HepG2 (cell line): ENCODE data around the gene AQP6. TPM values are rescaled to one million over a fixed set of nuclear protein-coding genes. Genes with fewer than 3 reads are reported as not detected.

Source experiments
- BRCA1 ChIP-seq: sonication (generic); formaldehyde crosslinking; IDR thresholded peaks from 2 replicates; pipeline ENCODE4 v1.4.0; 2020; ENCODE audit warnings: missing genetic modification reagents
- EED ChIP-seq: sonication (generic); formaldehyde crosslinking; IDR thresholded peaks from 2 replicates; pipeline ENCODE4 v1.5.0; 2020; ENCODE audit warnings: mild to moderate bottlenecking, missing genetic modification reagents
- GTF2F1 ChIP-seq: fragments of 150-350 bp; IDR thresholded peaks from 2 replicates; pipeline ENCODE4 v1.6.1; 2014; ENCODE audit warnings: low read length
- HOXD1 ChIP-seq: sonication (generic); formaldehyde crosslinking; IDR thresholded peaks from 2 replicates; pipeline ENCODE4 v1.5.0; 2020; ENCODE audit warnings: missing genetic modification reagents
- KLF6 ChIP-seq: IDR thresholded peaks from 2 replicates; pipeline ENCODE4 v1.8.0; 2016; ENCODE audit warnings: missing biosample characterization, missing genetic modification reagents
- MIXL1 ChIP-seq: IDR thresholded peaks from 2 replicates; pipeline ENCODE4 v1.6.1; 2016
- NRL ChIP-seq: sonication (generic); formaldehyde crosslinking; IDR thresholded peaks from 2 replicates; pipeline ENCODE4 v1.5.0; 2020; ENCODE audit warnings: missing genetic modification reagents, mild to moderate bottlenecking, moderate library complexity, borderline replicate concordance
- PHF20 ChIP-seq: sonication (generic); formaldehyde crosslinking; IDR thresholded peaks from 2 replicates; pipeline ENCODE4 v1.5.0; 2020; ENCODE audit warnings: mild to moderate bottlenecking, missing genetic modification reagents
- RXRB ChIP-seq: IDR thresholded peaks from 2 replicates; pipeline ENCODE4 v1.6.1; 2016; ENCODE audit warnings: borderline replicate concordance, missing genetic modification reagents, missing compliant biosample characterization
- SMAD1 ChIP-seq: sonication (generic); formaldehyde crosslinking; IDR thresholded peaks from 2 replicates; pipeline ENCODE4 v1.4.0; 2020; ENCODE audit warnings: missing genetic modification reagents, low read depth, mild to moderate bottlenecking, borderline replicate concordance
- SMAD3 ChIP-seq: sonication (generic); formaldehyde crosslinking; IDR thresholded peaks from 2 replicates; pipeline ENCODE4 v1.4.0; 2020; ENCODE audit warnings: missing genetic modification reagents
- SOX5 ChIP-seq: IDR thresholded peaks from 2 replicates; pipeline ENCODE4 v1.6.1; 2016; ENCODE audit warnings: borderline replicate concordance
- SRY ChIP-seq: sonication (generic); formaldehyde crosslinking; IDR thresholded peaks from 2 replicates; pipeline ENCODE4 v1.8.0; 2022; ENCODE audit warnings: mild to moderate bottlenecking, missing genetic modification reagents
- YEATS4 ChIP-seq: sonication (generic); formaldehyde crosslinking; IDR thresholded peaks from 2 replicates; pipeline ENCODE4 v1.4.0; 2020; ENCODE audit warnings: missing genetic modification reagents, borderline replicate concordance
- ZMYM3 ChIP-seq: sonication (generic); formaldehyde crosslinking; IDR thresholded peaks from 2 replicates; pipeline ENCODE4 v1.5.1; 2020; ENCODE audit warnings: mild to moderate bottlenecking, missing genetic modification reagents
- ZNF34 ChIP-seq: sonication (generic); formaldehyde crosslinking; IDR thresholded peaks from 2 replicates; pipeline ENCODE4 v1.4.0; 2020; ENCODE audit warnings: mild to moderate bottlenecking, missing genetic modification reagents, borderline replicate concordance
- ZNF501 ChIP-seq: sonication (generic); formaldehyde crosslinking; IDR thresholded peaks from 2 replicates; pipeline ENCODE4 v1.5.1; 2020; ENCODE audit warnings: mild to moderate bottlenecking, moderate library complexity, missing genetic modification reagents
- ZNF577 ChIP-seq: sonication (generic); formaldehyde crosslinking; IDR thresholded peaks from 2 replicates; pipeline ENCODE4 v1.4.0; 2020; ENCODE audit warnings: mild to moderate bottlenecking, low read depth, missing genetic modification reagents, borderline replicate concordance
- ZNF605 ChIP-seq: sonication (generic); formaldehyde crosslinking; IDR thresholded peaks from 2 replicates; pipeline ENCODE4 v1.8.0; 2022; ENCODE audit warnings: mild to moderate bottlenecking, missing genetic modification reagents
- ZNF788 ChIP-seq: sonication (generic); formaldehyde crosslinking; IDR thresholded peaks from 2 replicates; pipeline ENCODE4 v1.5.0; 2020; ENCODE audit warnings: mild to moderate bottlenecking, missing genetic modification reagents, borderline replicate concordance
- polyA plus RNA-seq, 8 experiments: library from polyadenylated mRNA; depleted of rRNA in 3 of 8; stranded (reverse) in 7 of 8; unstranded in 1 of 8; fragments of >200 nt; fragmentation: Illumina TruSeq in 4 of 8; extraction: Trizol in 4 of 8; gene quantifications; 2 replicates each; pipeline versions ENCODE4 v1.2.1 to v1.2.3, GENCODE V29; 2011 to 2016; ENCODE audit warnings: low read depth in 4 of 8, missing spikeins in 1 of 8, mixed read lengths in 1 of 8; ENCODE audit not compliant: insufficient read depth in 1 of 8
- total RNA-seq, 5 experiments: library from RNA; depleted of rRNA; stranded (reverse); fragments of >200 nt; fragmentation: Illumina TruSeq; extraction: Trizol; gene quantifications; 2 replicates each; pipeline ENCODE4 v1.2.3, GENCODE V29; 2016; ENCODE audit warnings: low read depth in 1 of 5
- TF ChIP-seq, protein P1 (sequence below): sonication (generic); formaldehyde crosslinking; IDR thresholded peaks from 2 replicates; pipeline ENCODE4 v1.8.0; 2023; ENCODE audit warnings: mild to moderate bottlenecking, missing genetic modification reagents
- TF ChIP-seq, protein P2 (sequence below): IDR thresholded peaks from 2 replicates; pipeline ENCODE4 v1.6.1; 2012; ENCODE audit warnings: inconsistent platforms
- TF ChIP-seq, protein P3 (sequence below): sonication (generic); formaldehyde crosslinking; IDR thresholded peaks from 2 replicates; pipeline ENCODE4 v1.8.1; 2023; ENCODE audit warnings: mild to moderate bottlenecking, missing genetic modification reagents, borderline replicate concordance
- TF ChIP-seq, protein P4 (sequence below): sonication (generic); formaldehyde crosslinking; IDR thresholded peaks from 2 replicates; pipeline ENCODE4 v1.9.0; 2022; ENCODE audit warnings: low read depth, missing genetic modification reagents
- TF ChIP-seq, protein P5 (sequence below): sonication (generic); formaldehyde crosslinking; IDR thresholded peaks from 2 replicates; pipeline ENCODE4 v1.5.1; 2020; ENCODE audit warnings: missing genetic modification reagents, mild to moderate bottlenecking, borderline replicate concordance

AQP6 gene
- total and polyA plus RNA-seq, 2 of the 13 experiments (the other 11 are each of a cell fraction or from before 2014, with no cell fraction given) = 0.32 to 1.3 TPM

DNA sequence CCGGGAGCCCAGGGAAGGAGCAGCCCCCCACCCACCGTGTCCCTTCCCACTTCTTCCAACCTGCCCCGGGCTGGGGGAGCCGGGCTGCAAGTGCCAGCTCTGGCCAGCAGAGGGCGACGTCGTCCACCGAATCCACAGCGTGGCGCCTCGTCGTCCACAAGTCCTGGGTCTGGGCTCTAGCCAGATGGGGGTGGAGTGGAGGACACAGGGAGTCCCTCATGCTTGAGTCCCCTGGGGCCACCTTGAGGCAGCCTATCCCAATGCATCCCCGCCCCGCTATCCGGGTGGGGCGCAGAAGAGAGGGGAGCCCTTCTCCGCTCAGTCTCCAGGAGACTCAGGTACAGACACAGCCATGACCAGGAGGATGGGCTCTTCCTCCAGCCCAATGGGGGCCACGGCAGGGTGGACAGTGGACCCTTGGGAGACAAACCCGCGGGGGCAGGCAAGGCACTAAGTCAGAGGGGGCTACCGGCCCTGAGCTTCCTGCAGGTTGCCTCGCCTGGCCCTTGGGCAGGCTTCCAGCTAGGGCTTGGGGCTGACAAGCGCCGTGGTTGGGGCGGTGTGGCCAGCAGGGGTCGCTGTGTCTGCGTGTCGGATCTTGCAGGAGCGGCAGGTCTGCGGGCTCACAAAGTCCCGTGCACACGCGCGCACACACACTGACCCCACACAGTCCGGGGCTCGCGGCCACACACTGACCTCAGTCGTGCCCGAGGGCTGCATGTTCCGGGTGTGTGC is 5.5 kb upstream of the AQP6 start (continued):
- TF ChIP-seq SMAD1 (peak; percentile 63; the same call in 1 of the 2 replicates), YEATS4 (CRISPR knock-in tag) (0 out of 2 replicates have a peak, but pooled peaks have one; percentile 48), HOXD1 (CRISPR knock-in tag) (no peak), KLF6 (CRISPR knock-in tag) (peak; percentile 53; the same call in 1 of the 2 replicates), ZNF788 (peak; percentile 62; the same call in 1 of the 2 replicates), MIXL1 (CRISPR knock-in tag) (0 out of 2 replicates have a peak, but pooled peaks have one; percentile 26), PHF20 (CRISPR knock-in tag) (0 out of 2 replicates have a peak, but pooled peaks have one; percentile 29), NRL (CRISPR knock-in tag) (peak; percentile 36; the same call in 1 of the 2 replicates), ZMYM3 (CRISPR knock-in tag) (no peak), RXRB (CRISPR knock-in tag) (peak; percentile 38; the same call in 1 of the 2 replicates), ZNF34 (CRISPR knock-in tag) (peak; percentile 35; the same call in 1 of the 2 replicates), EED (CRISPR knock-in tag) (no peak; the same call in 1 of the 2 replicates), SMAD3 (CRISPR knock-in tag) (0 out of 2 replicates have a peak, but pooled peaks have one; percentile 16), SOX5 (0 out of 2 replicates have a peak, but pooled peaks have one; percentile 8), SRY (0 out of 2 replicates have a peak, but pooled peaks have one; percentile 51), ZNF501 (CRISPR knock-in tag) (peak; percentile 78), ZNF577 (no peak), ZNF605 (CRISPR knock-in tag) (peak; percentile 64; the same call in 1 of the 2 replicates), GTF2F1 (no peak), BRCA1 (no peak; the same call in 1 of the 2 replicates)
- TF ChIP-seq, protein P1, sequence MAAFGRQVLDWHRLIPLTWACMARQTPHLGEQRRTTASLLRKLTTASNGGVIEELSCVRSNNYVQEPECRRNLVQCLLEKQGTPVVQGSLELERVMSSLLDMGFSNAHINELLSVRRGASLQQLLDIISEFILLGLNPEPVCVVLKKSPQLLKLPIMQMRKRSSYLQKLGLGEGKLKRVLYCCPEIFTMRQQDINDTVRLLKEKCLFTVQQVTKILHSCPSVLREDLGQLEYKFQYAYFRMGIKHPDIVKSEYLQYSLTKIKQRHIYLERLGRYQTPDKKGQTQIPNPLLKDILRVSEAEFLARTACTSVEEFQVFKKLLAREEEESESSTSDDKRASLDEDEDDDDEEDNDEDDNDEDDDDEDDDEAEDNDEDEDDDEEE (CRISPR knock-in tag) = peak; percentile 40
- TF ChIP-seq, protein P2, sequence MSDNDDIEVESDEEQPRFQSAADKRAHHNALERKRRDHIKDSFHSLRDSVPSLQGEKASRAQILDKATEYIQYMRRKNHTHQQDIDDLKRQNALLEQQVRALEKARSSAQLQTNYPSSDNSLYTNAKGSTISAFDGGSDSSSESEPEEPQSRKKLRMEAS = peak; percentile 25; the same call in 1 of the 2 replicates
- TF ChIP-seq, protein P3, sequence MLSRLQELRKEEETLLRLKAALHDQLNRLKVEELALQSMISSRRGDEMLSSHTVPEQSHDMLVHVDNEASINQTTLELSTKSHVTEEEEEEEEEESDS (CRISPR knock-in tag) = no peak
- TF ChIP-seq, protein P4, sequence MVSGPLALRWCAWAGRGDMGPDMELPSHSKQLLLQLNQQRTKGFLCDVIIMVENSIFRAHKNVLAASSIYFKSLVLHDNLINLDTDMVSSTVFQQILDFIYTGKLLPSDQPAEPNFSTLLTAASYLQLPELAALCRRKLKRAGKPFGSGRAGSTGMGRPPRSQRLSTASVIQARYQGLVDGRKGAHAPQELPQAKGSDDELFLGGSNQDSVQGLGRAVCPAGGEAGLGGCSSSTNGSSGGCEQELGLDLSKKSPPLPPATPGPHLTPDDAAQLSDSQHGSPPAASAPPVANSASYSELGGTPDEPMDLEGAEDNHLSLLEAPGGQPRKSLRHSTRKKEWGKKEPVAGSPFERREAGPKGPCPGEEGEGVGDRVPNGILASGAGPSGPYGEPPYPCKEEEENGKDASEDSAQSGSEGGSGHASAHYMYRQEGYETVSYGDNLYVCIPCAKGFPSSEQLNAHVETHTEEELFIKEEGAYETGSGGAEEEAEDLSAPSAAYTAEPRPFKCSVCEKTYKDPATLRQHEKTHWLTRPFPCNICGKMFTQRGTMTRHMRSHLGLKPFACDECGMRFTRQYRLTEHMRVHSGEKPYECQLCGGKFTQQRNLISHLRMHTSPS (CRISPR knock-in tag) = no peak
- TF ChIP-seq, protein P5, sequence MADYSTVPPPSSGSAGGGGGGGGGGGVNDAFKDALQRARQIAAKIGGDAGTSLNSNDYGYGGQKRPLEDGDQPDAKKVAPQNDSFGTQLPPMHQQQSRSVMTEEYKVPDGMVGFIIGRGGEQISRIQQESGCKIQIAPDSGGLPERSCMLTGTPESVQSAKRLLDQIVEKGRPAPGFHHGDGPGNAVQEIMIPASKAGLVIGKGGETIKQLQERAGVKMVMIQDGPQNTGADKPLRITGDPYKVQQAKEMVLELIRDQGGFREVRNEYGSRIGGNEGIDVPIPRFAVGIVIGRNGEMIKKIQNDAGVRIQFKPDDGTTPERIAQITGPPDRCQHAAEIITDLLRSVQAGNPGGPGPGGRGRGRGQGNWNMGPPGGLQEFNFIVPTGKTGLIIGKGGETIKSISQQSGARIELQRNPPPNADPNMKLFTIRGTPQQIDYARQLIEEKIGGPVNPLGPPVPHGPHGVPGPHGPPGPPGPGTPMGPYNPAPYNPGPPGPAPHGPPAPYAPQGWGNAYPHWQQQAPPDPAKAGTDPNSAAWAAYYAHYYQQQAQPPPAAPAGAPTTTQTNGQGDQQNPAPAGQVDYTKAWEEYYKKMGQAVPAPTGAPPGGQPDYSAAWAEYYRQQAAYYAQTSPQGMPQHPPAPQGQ (CRISPR knock-in tag) = peak; percentile 59; the same call in 1 of the 2 replicates
